DMS153 (cell line): ENCODE results near the gene PCDHGC3.

Experiments
- DNase-seq: peaks from one replicate; lab custom pipeline; 2025; lab: John Stamatoyannopoulos, UW

PCDHGC3 gene

GRCh38 chr5:141523991-141524390 is 48.2 kb downstream of the PCDHGC3 start:
- DNase-seq: no peak

- peak; percentile 36 for DNase-seq
These were observed 49.1 kb downstream of the PCDHGC3 start for GRCh38 chr5:141524604-141525597.

DNA sequence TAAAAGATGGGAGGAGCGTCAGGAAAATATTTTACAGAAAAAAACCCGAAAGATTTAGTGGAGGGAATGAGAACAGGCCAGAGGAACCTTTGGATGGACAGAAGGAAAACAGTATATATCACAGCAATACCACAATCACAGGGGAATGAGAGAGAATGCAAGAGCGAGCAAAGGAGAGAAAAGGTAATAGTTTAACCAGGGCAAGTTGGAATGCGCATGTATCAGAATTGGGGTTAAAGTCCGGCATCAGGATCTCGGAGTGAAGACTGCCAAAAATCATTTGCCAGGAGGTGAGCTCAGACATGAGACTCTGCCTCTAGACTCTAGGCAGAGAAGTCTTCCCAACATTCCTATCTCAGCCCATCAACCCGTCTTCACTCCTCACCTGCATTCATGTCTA is 49.9 kb downstream of the PCDHGC3 start:
- DNase-seq: no peak

GRCh38 chr5:141527426-141527825 is 51.7 kb downstream of the PCDHGC3 start:
- no peak for DNase-seq
